ENCODE results near the gene ELAVL4. TPM values are rescaled to one million over a fixed set of nuclear protein-coding genes. Genes with fewer than 3 reads are reported as not detected.

The ELAVL4 gene
- total RNA-seq, 3 donors from 2014 or later: 0.52 to 8.3 (median 0.82) TPM

- TF ChIP-seq, protein P1, sequence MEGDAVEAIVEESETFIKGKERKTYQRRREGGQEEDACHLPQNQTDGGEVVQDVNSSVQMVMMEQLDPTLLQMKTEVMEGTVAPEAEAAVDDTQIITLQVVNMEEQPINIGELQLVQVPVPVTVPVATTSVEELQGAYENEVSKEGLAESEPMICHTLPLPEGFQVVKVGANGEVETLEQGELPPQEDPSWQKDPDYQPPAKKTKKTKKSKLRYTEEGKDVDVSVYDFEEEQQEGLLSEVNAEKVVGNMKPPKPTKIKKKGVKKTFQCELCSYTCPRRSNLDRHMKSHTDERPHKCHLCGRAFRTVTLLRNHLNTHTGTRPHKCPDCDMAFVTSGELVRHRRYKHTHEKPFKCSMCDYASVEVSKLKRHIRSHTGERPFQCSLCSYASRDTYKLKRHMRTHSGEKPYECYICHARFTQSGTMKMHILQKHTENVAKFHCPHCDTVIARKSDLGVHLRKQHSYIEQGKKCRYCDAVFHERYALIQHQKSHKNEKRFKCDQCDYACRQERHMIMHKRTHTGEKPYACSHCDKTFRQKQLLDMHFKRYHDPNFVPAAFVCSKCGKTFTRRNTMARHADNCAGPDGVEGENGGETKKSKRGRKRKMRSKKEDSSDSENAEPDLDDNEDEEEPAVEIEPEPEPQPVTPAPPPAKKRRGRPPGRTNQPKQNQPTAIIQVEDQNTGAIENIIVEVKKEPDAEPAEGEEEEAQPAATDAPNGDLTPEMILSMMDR (IDR thresholded peaks at IDR 0.05): no peak
- ATAC-seq: no peak
- H3K4me3 ChIP-seq: no peak overlapping the region
These were observed 2.8 kb downstream of the ELAVL4 start for GRCh38 chr1:50111503-50111902.

DNA sequence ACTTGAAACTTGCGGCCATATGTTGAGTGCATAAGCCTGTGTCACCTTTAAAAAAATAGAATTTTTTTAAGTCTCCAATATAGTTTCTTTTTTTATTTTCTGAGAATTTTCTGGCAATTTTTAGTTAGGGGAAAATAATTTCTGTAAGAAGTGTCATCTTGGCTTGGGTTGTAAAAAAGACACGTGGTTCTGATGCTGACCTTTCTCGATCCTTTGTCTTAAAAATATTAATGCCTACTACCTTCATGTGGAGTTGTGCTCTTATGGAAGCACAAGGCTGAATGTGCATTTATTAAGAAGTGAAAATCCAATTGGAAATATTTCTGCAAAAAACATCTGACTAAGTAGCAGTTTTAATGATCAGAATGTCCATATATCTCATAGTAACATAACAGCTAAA, 3.5 kb downstream of the ELAVL4 start:
- H3K4me1 ChIP-seq (ENCODE audit: low read depth): no peaks in the 10 kb centered on the region
- H3K36me3 ChIP-seq (ENCODE audit: low read depth): no peaks in the 10 kb centered on the region
- no peak for DNase-seq
- H3K9me3 ChIP-seq: no peaks in the 10 kb centered on the region
- intact Hi-C loops (cut with DNase I, micrococcal nuclease): no loop called here
- TF ChIP-seq, protein P1 (IDR thresholded peaks at IDR 0.05): no peak
- H3K4me3 ChIP-seq: no peak overlapping the region
- no peak for ATAC-seq

More at GRCh38 chr1:50111503-50111902, 2.8 kb downstream of the ELAVL4 start:
- intact Hi-C loops (cut with DNase I, micrococcal nuclease): no loop called here
- no peaks in the 10 kb centered on the region for H3K9me3 ChIP-seq
- no peaks in the 10 kb centered on the region for H3K36me3 ChIP-seq (ENCODE audit: low read depth)
- no peaks in the 10 kb centered on the region for H3K4me1 ChIP-seq (ENCODE audit: low read depth)
- no peak for DNase-seq

DNA sequence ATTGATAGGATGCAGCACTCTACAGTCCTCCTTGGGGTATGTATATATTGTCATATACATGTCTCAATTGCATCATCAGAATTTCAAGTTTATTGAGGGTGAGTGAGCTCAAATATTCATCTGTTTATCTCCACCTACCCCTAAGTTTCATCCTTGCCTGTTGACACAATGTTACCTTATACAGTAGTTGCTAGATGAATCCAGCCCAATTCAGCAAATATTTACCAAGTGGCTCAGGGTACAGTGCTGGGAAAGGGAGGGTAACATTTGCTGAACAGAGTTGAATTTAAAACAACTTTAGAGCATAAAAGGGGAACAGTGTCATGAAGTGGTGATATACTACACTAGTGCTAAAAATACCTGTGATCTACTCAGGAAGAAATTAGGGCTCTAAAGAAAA, 14.4 kb downstream of the ELAVL4 start:
- Histone ChIP-seq H3K4me1 (ENCODE audit: low read depth) (no peaks in the 10 kb centered on the region), H3K4me3 (no peak overlapping the region), H3K36me3 (ENCODE audit: low read depth) (no peaks in the 10 kb centered on the region), H3K9me3 (no peaks in the 10 kb centered on the region)
- ATAC-seq (no peak), DNase-seq (no peak)
- TF ChIP-seq, protein P1 (IDR thresholded peaks at IDR 0.05): no peak
- intact Hi-C loops (cut with DNase I, micrococcal nuclease): no loop called here

DNA sequence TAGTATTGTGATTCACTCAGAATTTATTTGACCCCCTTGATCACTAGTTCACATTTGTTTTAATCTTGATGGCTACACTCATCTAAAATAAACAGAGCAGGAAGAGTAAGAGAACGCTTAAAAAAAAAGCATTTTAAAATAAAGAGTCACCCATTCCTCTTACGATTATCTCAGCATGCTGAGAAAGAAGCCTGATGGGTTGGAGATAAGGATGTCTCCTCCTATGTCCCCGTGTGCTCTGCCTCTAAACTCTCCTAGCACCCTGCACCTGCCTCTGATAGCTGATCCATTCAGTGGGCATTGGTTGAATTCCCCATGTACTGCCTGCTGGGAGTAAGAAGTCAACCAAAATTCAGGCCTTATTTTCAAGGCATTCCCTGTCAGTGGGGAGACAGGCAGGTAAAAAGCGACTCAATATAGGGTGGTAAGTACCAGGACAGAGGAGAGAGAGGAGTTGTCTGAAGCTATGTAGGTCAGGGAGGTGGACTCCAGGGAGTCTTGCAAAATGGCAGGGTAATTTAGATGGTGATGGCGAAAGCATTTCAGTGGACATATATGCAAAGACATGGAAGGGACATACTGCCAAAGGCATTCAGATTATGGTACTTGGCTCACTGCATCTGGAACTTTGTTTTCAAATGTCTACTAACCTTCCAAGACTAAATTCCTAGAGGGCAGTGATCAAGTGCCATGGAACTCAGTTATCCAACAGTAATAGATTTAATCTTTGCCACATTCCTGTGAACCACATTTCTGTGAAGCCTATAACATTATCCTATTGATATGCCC, 18.4 kb downstream of the ELAVL4 start:
- H3K36me3 ChIP-seq (ENCODE audit: low read depth): no peaks in the 10 kb centered on the region
- H3K9me3 ChIP-seq: no peaks in the 10 kb centered on the region
- ATAC-seq: no peak
- no peaks in the 10 kb centered on the region for H3K4me1 ChIP-seq (ENCODE audit: low read depth)
- intact Hi-C loops (cut with DNase I, micrococcal nuclease): no loop called here
- TF ChIP-seq, protein P1 (IDR thresholded peaks at IDR 0.05): no peak
- DNase-seq: no peak
- no peak overlapping the region for H3K4me3 ChIP-seq

DNA sequence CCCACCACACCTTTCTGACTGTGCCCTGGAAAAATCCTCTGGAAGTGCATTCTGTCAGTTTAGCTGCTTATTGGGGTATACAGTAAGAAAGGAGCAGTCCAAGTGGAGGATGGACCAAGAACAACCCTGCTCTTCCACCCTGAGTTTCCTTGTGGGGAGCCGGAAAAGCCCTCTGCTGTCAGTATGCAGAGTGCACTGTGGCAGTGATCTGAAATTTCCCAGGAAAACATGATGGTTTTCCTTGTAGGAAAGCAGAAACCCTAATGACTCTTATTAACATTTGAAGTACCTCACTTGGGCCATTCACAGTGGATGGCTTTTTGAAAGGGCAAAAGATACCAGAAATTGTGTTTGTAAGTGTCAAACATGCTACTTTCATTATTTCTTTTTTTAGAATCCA, 20.5 kb downstream of the ELAVL4 start:
- no peaks in the 10 kb centered on the region for H3K36me3 ChIP-seq (ENCODE audit: low read depth)
- H3K4me1 ChIP-seq (ENCODE audit: low read depth): no peaks in the 10 kb centered on the region
- TF ChIP-seq, protein P1 (IDR thresholded peaks at IDR 0.05): no peak
- DNase-seq (no peak), ATAC-seq (no peak)
- intact Hi-C loops (cut with DNase I, micrococcal nuclease): no loop called here
- no peak overlapping the region for H3K4me3 ChIP-seq
- no peaks in the 10 kb centered on the region for H3K9me3 ChIP-seq

Data from mucosa of descending colon (tissue), 3 donors.